ENCODE data around the gene LPA.
"Not testable (repeated sequence)": the region's sequence is repeated elsewhere in the genome, so short reads cannot be mapped to it uniquely, and the experiment has no call there.

The LPA gene

GRCh38 chr6:160691617-160692016 lies 27.5 kb upstream of the LPA start:
- Histone ChIP-seq H3K4me1 (ENCODE audit: control insufficient read depth, insufficient read depth, low read length) (no peaks in the 10 kb centered on the region), H3K9me3 (ENCODE audit: control insufficient read depth, insufficient read depth, low read length) (no peaks in the 10 kb centered on the region), H3K4me3 (ENCODE audit: low read length) (no peak overlapping the region), H3K36me3 (ENCODE audit: control insufficient read depth, insufficient read depth, low read length) (no peaks in the 10 kb centered on the region), H3K27me3 (ENCODE audit: control insufficient read depth, insufficient read depth, low read length) (no peaks in the 10 kb centered on the region), H3K27ac (ENCODE audit: low read length) (no peak overlapping the region)
- DNase-seq (ENCODE audit: low read depth, low spot score) = no peak
- WGBS (ENCODE audit: insufficient coverage, insufficient read length) = no CpG with 5 or more reads among the region's 5 CpGs

- H3K4me1 ChIP-seq (ENCODE audit: control insufficient read depth, insufficient read depth, low read length) = 0 out of 2 replicates have a peak, but pooled peaks cover under 1% of the 10 kb centered on the region
- H3K27ac ChIP-seq (ENCODE audit: low read length) = no peak overlapping the region
- no peaks in the 10 kb centered on the region for H3K27me3 ChIP-seq (ENCODE audit: control insufficient read depth, insufficient read depth, low read length)
- DNase-seq (ENCODE audit: low read depth, low spot score) = no peak
- H3K9me3 ChIP-seq (ENCODE audit: control insufficient read depth, insufficient read depth, low read length) = no peaks in the 10 kb centered on the region
- WGBS (ENCODE audit: insufficient coverage, insufficient read length) = no CpG with 5 or more reads among the region's 9 CpGs
- no peaks in the 10 kb centered on the region for H3K36me3 ChIP-seq (ENCODE audit: control insufficient read depth, insufficient read depth, low read length)
- no peak overlapping the region for H3K4me3 ChIP-seq (ENCODE audit: low read length)
These were observed 26.4 kb upstream of the LPA start for GRCh38 chr6:160690458-160690857.

GRCh38 chr6:160685762-160686450 lies 21.8 kb upstream of the LPA start:
- Histone ChIP-seq H3K36me3 (ENCODE audit: control insufficient read depth, insufficient read depth, low read length) (no peaks in the 10 kb centered on the region), H3K4me3 (ENCODE audit: low read length) (no peak overlapping the region), H3K27ac (ENCODE audit: low read length) (no peak overlapping the region), H3K4me1 (ENCODE audit: control insufficient read depth, insufficient read depth, low read length) (0 out of 2 replicates have a peak, but pooled peaks cover 2% of the 10 kb centered on the region), H3K27me3 (ENCODE audit: control insufficient read depth, insufficient read depth, low read length) (no peaks in the 10 kb centered on the region), H3K9me3 (ENCODE audit: control insufficient read depth, insufficient read depth, low read length) (no peaks in the 10 kb centered on the region)
- no CpG with 5 or more reads among the region's 5 CpGs for WGBS (ENCODE audit: insufficient coverage, insufficient read length)
- no peak for DNase-seq (ENCODE audit: low read depth, low spot score)

- H3K36me3 ChIP-seq (ENCODE audit: control insufficient read depth, insufficient read depth, low read length); H3K4me1 ChIP-seq (ENCODE audit: control insufficient read depth, insufficient read depth, low read length); H3K4me3 ChIP-seq (ENCODE audit: low read length); H3K9me3 ChIP-seq (ENCODE audit: control insufficient read depth, insufficient read depth, low read length); H3K27me3 ChIP-seq (ENCODE audit: control insufficient read depth, insufficient read depth, low read length); H3K27ac ChIP-seq (ENCODE audit: low read length); DNase-seq (ENCODE audit: low read depth, low spot score): not testable (repeated sequence)
- no CpG with 5 or more reads among the region's 32 CpGs for WGBS (ENCODE audit: insufficient coverage, insufficient read length)
These were observed 21.2 kb upstream of the LPA start for GRCh38 chr6:160685101-160685761.

- Histone ChIP-seq H3K27me3 (ENCODE audit: control insufficient read depth, insufficient read depth, low read length) (peaks cover 3% of the 10 kb centered on the region; the same call in 1 of the 2 replicates), H3K9me3 (ENCODE audit: control insufficient read depth, insufficient read depth, low read length) (no peaks in the 10 kb centered on the region), H3K4me1 (ENCODE audit: control insufficient read depth, insufficient read depth, low read length) (no peaks in the 10 kb centered on the region), H3K36me3 (ENCODE audit: control insufficient read depth, insufficient read depth, low read length) (no peaks in the 10 kb centered on the region), H3K4me3 (ENCODE audit: low read length) (peak overlapping the region; percentile 43; the same call in 1 of the 2 replicates), H3K27ac (ENCODE audit: low read length) (no peak overlapping the region)
- peak; percentile 37 for DNase-seq (ENCODE audit: low read depth, low spot score)
- no CpG with 5 or more reads among the region's 14 CpGs for WGBS (ENCODE audit: insufficient coverage, insufficient read length)
These were observed 15.3 kb upstream of the LPA start for GRCh38 chr6:160679402-160679769.

GRCh38 chr6:160678744-160679401 lies 14.8 kb upstream of the LPA start:
- no peaks in the 10 kb centered on the region for H3K9me3 ChIP-seq (ENCODE audit: control insufficient read depth, insufficient read depth, low read length)
- H3K4me3 ChIP-seq (ENCODE audit: low read length) = peak overlapping the region; percentile 43; the same call in 1 of the 2 replicates
- no CpG with 5 or more reads among the region's 42 CpGs for WGBS (ENCODE audit: insufficient coverage, insufficient read length)
- peaks cover 3% of the 10 kb centered on the region; the same call in 1 of the 2 replicates for H3K27me3 ChIP-seq (ENCODE audit: control insufficient read depth, insufficient read depth, low read length)
- DNase-seq (ENCODE audit: low read depth, low spot score) = no peak
- H3K27ac ChIP-seq (ENCODE audit: low read length) = no peak overlapping the region
- H3K36me3 ChIP-seq (ENCODE audit: control insufficient read depth, insufficient read depth, low read length) = no peaks in the 10 kb centered on the region
- no peaks in the 10 kb centered on the region for H3K4me1 ChIP-seq (ENCODE audit: control insufficient read depth, insufficient read depth, low read length)

- Histone ChIP-seq H3K4me3 (ENCODE audit: low read length) (no peak overlapping the region), H3K27ac (ENCODE audit: low read length) (no peak overlapping the region), H3K36me3 (ENCODE audit: control insufficient read depth, insufficient read depth, low read length) (no peaks in the 10 kb centered on the region), H3K4me1 (ENCODE audit: control insufficient read depth, insufficient read depth, low read length) (no peaks in the 10 kb centered on the region), H3K9me3 (ENCODE audit: control insufficient read depth, insufficient read depth, low read length) (no peaks in the 10 kb centered on the region), H3K27me3 (ENCODE audit: control insufficient read depth, insufficient read depth, low read length) (peaks cover 3% of the 10 kb centered on the region; the same call in 1 of the 2 replicates)
- no CpG with 5 or more reads among the region's 4 CpGs for WGBS (ENCODE audit: insufficient coverage, insufficient read length)
- no peak for DNase-seq (ENCODE audit: low read depth, low spot score)
These were observed 14.2 kb upstream of the LPA start for GRCh38 chr6:160678230-160678629.

- H3K36me3 ChIP-seq (ENCODE audit: control insufficient read depth, insufficient read depth, low read length); H3K9me3 ChIP-seq (ENCODE audit: control insufficient read depth, insufficient read depth, low read length); H3K27me3 ChIP-seq (ENCODE audit: control insufficient read depth, insufficient read depth, low read length); H3K4me3 ChIP-seq (ENCODE audit: low read length); H3K27ac ChIP-seq (ENCODE audit: low read length); DNase-seq (ENCODE audit: low read depth, low spot score); H3K4me1 ChIP-seq (ENCODE audit: control insufficient read depth, insufficient read depth, low read length): not testable (repeated sequence)
- WGBS (ENCODE audit: insufficient coverage, insufficient read length) = no CpG with 5 or more reads among the region's 5 CpGs
These were observed 12.3 kb upstream of the LPA start for GRCh38 chr6:160676418-160676817.

GRCh38 chr6:160668589-160668988 lies 4.5 kb upstream of the LPA start:
- Histone ChIP-seq H3K27ac (ENCODE audit: low read length) (no peak overlapping the region), H3K4me1 (ENCODE audit: control insufficient read depth, insufficient read depth, low read length) (no peaks in the 10 kb centered on the region), H3K9me3 (ENCODE audit: control insufficient read depth, insufficient read depth, low read length) (no peaks in the 10 kb centered on the region), H3K27me3 (ENCODE audit: control insufficient read depth, insufficient read depth, low read length) (no peaks in the 10 kb centered on the region), H3K4me3 (ENCODE audit: low read length) (no peak overlapping the region), H3K36me3 (ENCODE audit: control insufficient read depth, insufficient read depth, low read length) (no peaks in the 10 kb centered on the region)
- DNase-seq (ENCODE audit: low read depth, low spot score) = no peak
- no CpG with 5 or more reads among the region's 2 CpGs for WGBS (ENCODE audit: insufficient coverage, insufficient read length)

GRCh38 chr6:160667639-160668481 lies 3.8 kb upstream of the LPA start:
- Histone ChIP-seq H3K4me1 (ENCODE audit: control insufficient read depth, insufficient read depth, low read length) (no peaks in the 10 kb centered on the region), H3K4me3 (ENCODE audit: low read length) (no peak overlapping the region), H3K27me3 (ENCODE audit: control insufficient read depth, insufficient read depth, low read length) (no peaks in the 10 kb centered on the region), H3K27ac (ENCODE audit: low read length) (no peak overlapping the region), H3K9me3 (ENCODE audit: control insufficient read depth, insufficient read depth, low read length) (no peaks in the 10 kb centered on the region), H3K36me3 (ENCODE audit: control insufficient read depth, insufficient read depth, low read length) (no peaks in the 10 kb centered on the region)
- peak; percentile 64 for DNase-seq (ENCODE audit: low read depth, low spot score)
- WGBS (ENCODE audit: insufficient coverage, insufficient read length) = no CpG with 5 or more reads among the region's 9 CpGs
